CD4-positive, alpha-beta memory T cell (primary cell): ENCODE data around the gene SOX8. TPM values are rescaled to one million over a fixed set of nuclear protein-coding genes. Genes with fewer than 3 reads are reported as not detected.

Experiments
- CTCF ChIA-PET: fragments of 350-600 bp; sonication (Branson Sonifier 250); formaldehyde crosslinking; loops from one replicate; lab custom pipeline; 2021; ENCODE audit warnings: inconsistent platforms; ENCODE audit not compliant: partially characterized antibody; lab: Charles Lee
- POLR2A ChIA-PET: fragments of 350-600 bp; sonication (Branson Sonifier 250); formaldehyde crosslinking; loops from one replicate; lab custom pipeline; 2021; ENCODE audit not compliant: partially characterized antibody; lab: Charles Lee
- DNase-seq, 5 donors: peaks; one replicate each; pipeline versions ENCODE4 v3.0.0 to v3.0.0-alpha.2; 2020 to 2022; ENCODE audit warnings: mixed read lengths in 1 of 5
- H3K27ac ChIP-seq: one replicate; pipeline ENCODE4 v1.7.0; 2013; ENCODE audit warnings: low read depth, low read length
- H3K27me3 ChIP-seq: 2 replicates; pipeline ENCODE4 v1.7.0; 2013; ENCODE audit warnings: mild to moderate bottlenecking, low read length, moderate library complexity; ENCODE audit not compliant: insufficient read depth
- H3K36me3 ChIP-seq: 2 replicates; pipeline ENCODE4 v1.7.0; 2013; ENCODE audit warnings: mild to moderate bottlenecking, low read length, moderate library complexity; ENCODE audit not compliant: insufficient read depth
- H3K4me1 ChIP-seq: 2 replicates; pipeline ENCODE4 v1.7.0; 2013; ENCODE audit warnings: mild to moderate bottlenecking, low read length, moderate library complexity; ENCODE audit not compliant: insufficient read depth
- H3K4me3 ChIP-seq, 2 donors: one replicate each; pipeline ENCODE4 v1.7.0; 2013; ENCODE audit warnings: low read length in 2 of 2, mild to moderate bottlenecking in 1 of 2
- H3K9me3 ChIP-seq, 2 donors: one replicate each; pipeline ENCODE4 v1.7.0; 2013; ENCODE audit warnings: low read length in 2 of 2, control low read depth in 1 of 2; ENCODE audit not compliant: control insufficient read depth in 1 of 2
- H3K27ac Mint-ChIP-seq, 7 donors: one replicate each; pipeline ENCODE4 v1.8.0; 2020 to 2021; ENCODE audit warnings: mixed read lengths in 7 of 7, mild to moderate bottlenecking in 6 of 7, inconsistent platforms in 3 of 7, moderate library complexity in 3 of 7
- H3K27me3 Mint-ChIP-seq, 2 donors: one replicate each; pipeline ENCODE4 v1.8.0; 2020 to 2021; ENCODE audit warnings: mixed read lengths in 2 of 2
- H3K36me3 Mint-ChIP-seq, 2 donors: one replicate each; pipeline ENCODE4 v1.8.0; 2020 to 2021; ENCODE audit warnings: mixed read lengths in 2 of 2, inconsistent platforms in 1 of 2, mild to moderate bottlenecking in 1 of 2
- H3K4me1 Mint-ChIP-seq, 4 donors: one replicate each; pipeline ENCODE4 v1.8.0; 2020 to 2021; ENCODE audit warnings: mixed read lengths in 4 of 4, mild to moderate bottlenecking in 1 of 4
- H3K4me3 Mint-ChIP-seq, 8 donors: one replicate each; pipeline ENCODE4 v1.8.0; 2020 to 2021; ENCODE audit warnings: mixed read lengths in 8 of 8, mild to moderate bottlenecking in 7 of 8, moderate library complexity in 6 of 8, inconsistent platforms in 3 of 8
- H3K9me3 Mint-ChIP-seq, 8 donors: one replicate each; pipeline ENCODE4 v1.8.0; 2020 to 2021; ENCODE audit warnings: mixed read lengths in 8 of 8, mild to moderate bottlenecking in 5 of 8, inconsistent platforms in 3 of 8, moderate library complexity in 1 of 8
- intact Hi-C: fragments of 100-400 bp; cut with micrococcal nuclease; formaldehyde crosslinking; loops from one replicate; pipeline ENCODE4 v1.15.1; 2023
- polyA plus RNA-seq, 2 donors: library from polyadenylated mRNA; unstranded; fragments of 300-500 nt; fragmentation: Illumina TruSeq; gene quantifications; one replicate each; pipeline ENCODE4 v1.2.3, GENCODE V29; 2021
- total RNA-seq, 2 experiments: library from RNA; stranded (reverse); gene quantifications; one replicate each; pipeline ENCODE4 v1.2.3, GENCODE V29; 2021

The SOX8 gene
- total and polyA plus RNA-seq, 4 experiments from 2014 or later, result 0.47 to 3.4 (median 2.4) TPM

DNA sequence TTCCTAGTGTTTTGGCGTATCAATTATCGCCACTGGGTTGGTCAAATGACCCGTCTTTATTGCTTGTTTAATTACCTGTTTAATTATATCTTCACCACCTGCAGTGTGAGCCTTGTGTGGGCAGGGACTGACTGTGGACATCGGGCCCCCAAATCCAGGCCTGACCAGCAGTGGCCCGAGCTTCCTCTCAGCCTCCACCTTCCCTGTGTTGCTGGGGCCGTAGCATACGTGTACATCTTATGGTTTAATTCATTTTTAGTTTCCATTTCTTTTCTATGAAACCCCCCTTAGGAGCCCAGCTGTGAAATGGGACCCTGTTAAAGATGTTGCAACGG is 9.6 kb upstream of the SOX8 start:
- POLR2A ChIA-PET, result interaction anchor here (1.4 to 10.8 kb wide), 3 partner anchors 9 to 31 kb away, joined by 14 to 120 read pairs (median 17); partner anchors contain the start of gene SOX8

DNA sequence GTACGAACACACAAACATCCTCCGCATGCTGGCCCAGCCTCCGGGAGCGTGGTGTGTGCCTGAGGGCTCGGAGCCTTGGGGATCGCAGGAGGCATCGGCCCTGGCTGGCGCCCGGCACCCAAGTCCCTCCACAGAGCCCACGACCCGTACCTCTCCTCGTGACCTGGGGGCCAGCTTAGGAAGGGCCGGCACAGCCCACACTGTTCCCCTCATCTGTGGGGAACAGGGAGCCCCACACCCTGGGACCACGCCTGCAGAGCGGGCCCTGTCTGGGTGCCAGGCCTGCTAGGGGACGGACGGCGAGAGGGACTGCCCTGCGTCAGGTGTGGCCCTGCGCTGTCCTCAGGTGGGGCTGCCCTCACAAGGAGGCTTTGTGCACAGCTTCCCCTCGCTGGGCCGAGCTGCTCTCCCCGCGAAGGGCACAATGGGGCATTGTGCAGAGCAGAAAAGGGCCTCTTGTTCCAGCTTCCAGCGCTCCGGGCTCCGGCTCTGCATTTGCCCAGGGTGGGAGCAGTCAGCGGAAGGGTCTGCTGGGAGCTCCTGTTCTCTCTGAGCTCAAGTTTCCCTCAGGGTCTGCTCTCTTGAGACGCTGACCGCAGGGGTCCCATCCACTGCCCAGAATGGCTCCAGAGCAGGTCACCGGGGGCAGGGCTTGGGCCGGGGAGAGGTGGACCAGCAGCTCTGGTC is 9.1 kb upstream of the SOX8 start:
- Mint-ChIP-seq H3K4me1 (peaks cover 7 to 33% (median 22%) of the 10 kb centered on the region in 4 donors), H3K36me3 (peaks cover 0 to 9% of the 10 kb centered on the region in 2 donors), H3K27me3 (no peaks in the 10 kb centered on the region), H3K27ac (peak overlapping the region in 1 of 7 donors; percentile 28), H3K9me3 (no peaks in the 10 kb centered on the region), H3K4me3 (no peak overlapping the region)
- intact Hi-C loops, result no loop called here
- H3K4me3 ChIP-seq, result no peak overlapping the region
- peaks cover 16% of the 10 kb centered on the region for H3K4me1 ChIP-seq
- no peak for DNase-seq
- ChIA-PET POLR2A (interaction anchor here (0.8 to 10.8 kb wide), 4 partner anchors 9 to 31 kb away, joined by 3 to 120 read pairs (median 11); partner anchors contain the start of gene SOX8), CTCF (no interaction called here)
- no peaks in the 10 kb centered on the region for H3K9me3 ChIP-seq
- H3K27me3 ChIP-seq, result no peaks in the 10 kb centered on the region
- H3K27ac ChIP-seq, result no peak overlapping the region
- no peaks in the 10 kb centered on the region for H3K36me3 ChIP-seq

More for the DNA sequence above, 9.6 kb upstream of the SOX8 start:
- H3K4me3 ChIP-seq, result no peak overlapping the region
- H3K9me3 ChIP-seq, result no peaks in the 10 kb centered on the region
- peaks cover 16% of the 10 kb centered on the region for H3K4me1 ChIP-seq
- Mint-ChIP-seq H3K4me3 (peak overlapping the region in 6 of 8 donors; percentile 49 to 82 (median 70)), H3K4me1 (peaks cover 7 to 33% (median 22%) of the 10 kb centered on the region in 4 donors), H3K27me3 (no peaks in the 10 kb centered on the region), H3K9me3 (no peaks in the 10 kb centered on the region), H3K27ac (peak overlapping the region in 5 of 7 donors; percentile 28 to 89 (median 61)), H3K36me3 (peaks cover 4 to 9% of the 10 kb centered on the region in 2 donors)
- CTCF ChIA-PET, result no interaction called here
- no peak for DNase-seq
- no peaks in the 10 kb centered on the region for H3K27me3 ChIP-seq
- intact Hi-C loops, result loop anchor here (1.0 to 2.0 kb wide), 4 partner anchors 9 to 383 kb away; partner anchors contain the start of genes CHTF18, RPUSD1 and SOX8
- no peak overlapping the region for H3K27ac ChIP-seq
- no peaks in the 10 kb centered on the region for H3K36me3 ChIP-seq

DNA sequence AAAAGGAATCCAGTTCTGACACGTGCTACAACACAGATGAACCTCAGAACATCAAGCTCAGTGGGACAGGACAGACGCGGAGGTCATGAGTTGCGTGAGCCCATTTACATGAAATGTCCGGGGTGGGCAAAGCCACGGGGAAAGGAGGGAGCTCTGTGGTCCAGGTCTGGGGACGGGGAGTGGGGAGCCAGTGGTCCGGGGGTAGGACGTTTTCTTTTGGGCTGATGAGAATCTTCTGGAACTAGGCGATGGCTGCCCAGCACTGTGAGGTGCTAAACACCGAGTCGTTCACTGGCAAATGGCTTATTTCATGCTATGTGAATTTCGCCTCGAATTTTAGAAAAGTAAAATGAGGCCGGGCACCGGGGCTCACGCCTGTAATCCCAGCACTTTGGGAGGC is 8.2 kb upstream of the SOX8 start:
- intact Hi-C loops, result no loop called here

DNA sequence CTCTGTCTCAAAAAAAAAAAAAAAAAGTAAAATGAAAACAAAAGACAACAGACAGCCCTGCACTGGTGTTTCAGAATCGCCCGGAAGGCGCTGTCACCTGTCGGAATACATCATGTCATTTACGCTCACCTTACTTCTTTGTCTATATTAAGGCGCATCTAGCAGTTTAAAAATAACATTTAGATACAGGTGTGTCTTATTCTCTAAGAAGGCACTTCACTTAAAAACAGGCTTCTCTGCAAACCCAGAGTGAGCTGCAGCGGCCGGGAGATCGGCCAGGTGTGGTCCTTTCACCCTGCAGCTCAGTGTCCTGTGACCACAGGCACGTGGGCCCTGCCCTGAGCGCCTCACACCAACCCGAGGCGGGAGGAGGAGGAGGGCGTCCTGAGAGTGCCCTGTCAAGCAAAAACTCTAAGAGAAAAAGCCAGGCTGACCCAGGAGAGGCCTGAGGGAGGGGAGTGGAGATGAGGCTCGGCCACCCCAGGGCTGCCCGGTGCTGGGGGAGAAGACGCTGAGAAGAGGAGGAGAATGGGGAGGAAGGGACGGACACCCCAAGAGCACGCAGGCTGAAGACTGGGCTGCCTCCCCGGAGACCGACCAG is 7.5 kb upstream of the SOX8 start:
- Histone ChIP-seq H3K4me1 (peaks cover 8% of the 10 kb centered on the region), H3K36me3 (no peaks in the 10 kb centered on the region), H3K4me3 (no peak overlapping the region), H3K9me3 (no peaks in the 10 kb centered on the region), H3K27ac (no peak overlapping the region), H3K27me3 (no peaks in the 10 kb centered on the region)
- H3K27ac Mint-ChIP-seq, result no peak overlapping the region
- intact Hi-C loops, result no loop called here
- CTCF ChIA-PET, result interaction anchor here (1.0 kb wide), 1 partner anchor 21 kb away, joined by 3 read pairs; no protein-coding TSS in a partner anchor
- POLR2A ChIA-PET, result interaction anchor here (1.5 to 1.7 kb wide), 2 partner anchors 10 to 23 kb away, joined by 5 read pairs; no protein-coding TSS in a partner anchor
- H3K4me1 Mint-ChIP-seq, result peaks cover 12 to 32% (median 21%) of the 10 kb centered on the region in 4 donors
- no peaks in the 10 kb centered on the region for H3K27me3 Mint-ChIP-seq
- H3K9me3 Mint-ChIP-seq, result no peaks in the 10 kb centered on the region
- H3K36me3 Mint-ChIP-seq, result no peaks in the 10 kb centered on the region
- no peak overlapping the region for H3K4me3 Mint-ChIP-seq
- DNase-seq, result peak in 1 of 5 donors; percentile 20

More for the DNA sequence above, 8.2 kb upstream of the SOX8 start:
- POLR2A ChIA-PET, result interaction anchor here (1.5 to 10.8 kb wide), 3 partner anchors 8 to 24 kb away, joined by 5 to 120 read pairs (median 5); partner anchors contain the start of gene SOX8
- H3K27ac ChIP-seq, result no peak overlapping the region
- H3K4me3 Mint-ChIP-seq, result no peak overlapping the region
- peaks cover 0 to 5% of the 10 kb centered on the region in 2 donors for H3K36me3 Mint-ChIP-seq
- H3K27me3 ChIP-seq, result no peaks in the 10 kb centered on the region
- DNase-seq, result peak in 1 of 5 donors; percentile 5
- H3K4me1 Mint-ChIP-seq, result peaks cover 14 to 39% (median 26%) of the 10 kb centered on the region in 4 donors
- H3K9me3 Mint-ChIP-seq, result no peaks in the 10 kb centered on the region
- H3K36me3 ChIP-seq, result no peaks in the 10 kb centered on the region
- H3K9me3 ChIP-seq, result no peaks in the 10 kb centered on the region
- no peak overlapping the region for H3K27ac Mint-ChIP-seq
- CTCF ChIA-PET, result no interaction called here
- H3K27me3 Mint-ChIP-seq, result no peaks in the 10 kb centered on the region
- peaks cover 14% of the 10 kb centered on the region for H3K4me1 ChIP-seq
- no peak overlapping the region for H3K4me3 ChIP-seq

DNA sequence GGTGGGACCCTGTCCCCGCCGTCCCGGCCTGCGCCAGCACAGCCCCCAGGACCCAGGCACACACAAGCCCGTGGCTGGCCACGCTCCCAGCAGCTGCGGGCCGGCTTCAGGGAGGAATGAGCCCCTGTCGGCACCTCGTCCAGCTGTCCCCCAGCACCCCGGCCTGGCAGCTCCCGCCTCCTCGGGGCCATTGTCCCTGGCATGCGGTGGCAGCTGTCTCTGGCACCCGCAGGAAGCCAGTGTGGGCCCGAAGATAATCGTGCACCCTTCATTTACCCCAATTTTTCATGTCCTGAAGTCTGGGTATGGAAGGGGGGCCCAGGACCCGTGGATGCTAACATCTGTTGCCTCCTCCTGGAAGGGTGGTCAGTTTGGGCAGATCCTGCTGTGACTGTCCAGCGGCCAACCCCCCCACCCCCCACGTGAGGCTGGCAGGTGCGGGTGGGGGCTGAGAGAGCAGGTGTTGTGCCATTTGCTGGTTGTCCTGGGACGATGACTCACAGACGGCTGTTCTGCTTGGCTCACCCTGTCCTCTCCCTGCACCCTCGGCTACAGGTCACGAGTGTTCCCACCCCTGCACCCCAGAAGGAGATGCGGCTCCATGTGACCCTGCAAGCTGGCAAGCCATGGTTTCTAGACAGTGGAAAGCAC is 6.8 kb upstream of the SOX8 start:
- Mint-ChIP-seq H3K36me3 (no peaks in the 10 kb centered on the region), H3K9me3 (no peaks in the 10 kb centered on the region), H3K27ac (no peak overlapping the region), H3K4me1 (peaks cover 10 to 26% (median 17%) of the 10 kb centered on the region in 4 donors), H3K4me3 (no peak overlapping the region), H3K27me3 (no peaks in the 10 kb centered on the region)
- no peaks in the 10 kb centered on the region for H3K27me3 ChIP-seq
- no peak overlapping the region for H3K4me3 ChIP-seq
- H3K36me3 ChIP-seq, result no peaks in the 10 kb centered on the region
- H3K4me1 ChIP-seq, result peaks cover 4% of the 10 kb centered on the region
- no peak overlapping the region for H3K27ac ChIP-seq
- intact Hi-C loops, result no loop called here
- DNase-seq, result peak in 1 of 5 donors; percentile 26
- ChIA-PET CTCF (interaction anchor here (1.0 kb wide), 1 partner anchor 21 kb away, joined by 3 read pairs; no protein-coding TSS in a partner anchor), POLR2A (interaction anchor here (1.5 kb wide), 1 partner anchor 11 kb away, joined by 5 read pairs; no protein-coding TSS in a partner anchor)
- no peaks in the 10 kb centered on the region for H3K9me3 ChIP-seq

DNA sequence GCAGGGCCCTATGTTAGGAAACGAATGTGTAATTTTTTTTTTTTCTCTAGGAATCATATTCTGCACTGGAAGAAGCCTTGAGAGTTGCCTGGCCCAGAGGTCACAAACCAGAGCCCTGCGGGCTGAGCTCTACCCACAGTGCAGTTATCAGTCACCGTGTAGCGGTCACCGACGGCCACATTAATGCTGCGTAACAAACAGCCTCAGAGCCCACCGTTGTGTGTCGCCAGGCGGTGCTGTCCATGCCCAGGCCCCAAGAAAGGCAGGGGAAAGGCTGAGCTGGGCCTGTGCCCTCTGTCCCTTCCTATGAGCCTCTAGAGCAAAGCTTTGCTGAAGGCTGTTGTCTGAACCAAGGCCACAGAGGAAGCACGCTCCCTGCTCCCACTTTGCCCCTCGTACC is 6.3 kb upstream of the SOX8 start:
- ChIA-PET POLR2A (no interaction called here), CTCF (no interaction called here)
- H3K36me3 Mint-ChIP-seq, result no peaks in the 10 kb centered on the region
- Histone ChIP-seq H3K4me1 (peaks cover 4% of the 10 kb centered on the region), H3K9me3 (no peaks in the 10 kb centered on the region), H3K27ac (no peak overlapping the region), H3K4me3 (no peak overlapping the region), H3K36me3 (no peaks in the 10 kb centered on the region), H3K27me3 (no peaks in the 10 kb centered on the region)
- H3K9me3 Mint-ChIP-seq, result no peaks in the 10 kb centered on the region
- no peak overlapping the region for H3K4me3 Mint-ChIP-seq
- intact Hi-C loops, result no loop called here
- peaks cover 9 to 24% (median 16%) of the 10 kb centered on the region in 4 donors for H3K4me1 Mint-ChIP-seq
- H3K27me3 Mint-ChIP-seq, result no peaks in the 10 kb centered on the region
- no peak for DNase-seq
- peak overlapping the region in 2 of 7 donors; percentile 50 to 65 for H3K27ac Mint-ChIP-seq
